Measurements from ENCODE around the gene KCNN4. TPM values are rescaled to one million over a fixed set of nuclear protein-coding genes. Genes with fewer than 3 reads are reported as not detected.

The KCNN4 gene
- total RNA-seq, 2 donors from 2014 or later: not detected

DNA sequence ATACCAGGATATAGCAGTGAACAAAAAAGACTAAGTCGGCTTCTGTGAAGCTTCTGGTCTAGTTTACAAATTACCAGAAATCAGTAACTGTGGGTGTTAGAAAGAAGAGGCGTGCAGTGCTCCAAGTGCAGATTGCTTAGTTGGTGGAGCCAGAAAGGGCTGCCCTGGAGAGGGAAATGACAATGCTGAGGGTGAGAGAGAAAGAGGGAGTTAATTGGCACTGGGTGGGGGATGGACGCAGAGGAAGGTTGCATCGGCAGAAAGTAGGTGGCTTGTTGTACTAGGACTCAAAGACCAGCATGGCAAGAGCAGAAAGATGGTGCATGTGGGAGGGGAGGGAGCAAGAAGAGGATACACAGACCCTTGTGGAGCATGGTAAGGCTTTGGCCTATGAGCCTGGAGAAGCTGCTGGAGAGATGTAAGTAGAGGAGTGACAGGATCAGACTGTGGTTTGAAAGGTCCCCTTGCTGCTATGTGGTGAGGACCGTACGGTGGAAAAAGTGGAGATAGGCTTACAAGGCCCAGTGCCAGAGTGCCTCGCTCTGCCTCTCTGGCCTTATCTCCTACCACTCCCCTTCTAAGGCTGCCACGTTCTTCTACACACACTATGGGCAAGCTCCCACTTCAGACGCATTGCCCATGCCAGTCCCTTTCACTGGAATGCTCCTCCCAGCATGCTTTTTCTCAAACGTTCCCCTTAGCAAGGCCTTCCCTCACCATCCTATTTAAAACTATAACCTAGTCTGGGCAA is 39.5 kb downstream of the KCNN4 start:
- no peak overlapping the region for H3K27ac ChIP-seq (ENCODE audit: low read depth, low read length)
- peaks cover 15% of the 10 kb centered on the region for H3K4me1 ChIP-seq (ENCODE audit: control insufficient read depth, insufficient read depth, low read length)
- no peak overlapping the region for H3K27ac Mint-ChIP-seq
- no peak overlapping the region for H3K4me3 Mint-ChIP-seq
- no peaks in the 10 kb centered on the region for H3K9me3 Mint-ChIP-seq
- no peaks in the 10 kb centered on the region for H3K9me3 ChIP-seq (ENCODE audit: control insufficient read depth, low read length)
- H3K4me1 Mint-ChIP-seq: peaks cover 22% of the 10 kb centered on the region
- no peak overlapping the region for H3K9ac ChIP-seq (ENCODE audit: extremely low read depth, low read length, poor library complexity, severe bottlenecking)
- DNase-seq: no peak
- H3K36me3 Mint-ChIP-seq (ENCODE audit: low read depth): peaks cover 76% of the 10 kb centered on the region
- no peak overlapping the region for H3K4me3 ChIP-seq (ENCODE audit: low read length)
- 93 to 100% methylated on average over 7 to 10 of the region's 10 CpGs for WGBS, 2 experiments (ENCODE audit: insufficient coverage in 1 of 2, insufficient read length in 1 of 2)
- H3K27me3 Mint-ChIP-seq (ENCODE audit: insufficient read depth): no peaks in the 10 kb centered on the region
- H3K36me3 ChIP-seq (ENCODE audit: control insufficient read depth, insufficient read depth, low read length): peaks cover 78% of the 10 kb centered on the region
- TF ChIP-seq, protein P1, sequence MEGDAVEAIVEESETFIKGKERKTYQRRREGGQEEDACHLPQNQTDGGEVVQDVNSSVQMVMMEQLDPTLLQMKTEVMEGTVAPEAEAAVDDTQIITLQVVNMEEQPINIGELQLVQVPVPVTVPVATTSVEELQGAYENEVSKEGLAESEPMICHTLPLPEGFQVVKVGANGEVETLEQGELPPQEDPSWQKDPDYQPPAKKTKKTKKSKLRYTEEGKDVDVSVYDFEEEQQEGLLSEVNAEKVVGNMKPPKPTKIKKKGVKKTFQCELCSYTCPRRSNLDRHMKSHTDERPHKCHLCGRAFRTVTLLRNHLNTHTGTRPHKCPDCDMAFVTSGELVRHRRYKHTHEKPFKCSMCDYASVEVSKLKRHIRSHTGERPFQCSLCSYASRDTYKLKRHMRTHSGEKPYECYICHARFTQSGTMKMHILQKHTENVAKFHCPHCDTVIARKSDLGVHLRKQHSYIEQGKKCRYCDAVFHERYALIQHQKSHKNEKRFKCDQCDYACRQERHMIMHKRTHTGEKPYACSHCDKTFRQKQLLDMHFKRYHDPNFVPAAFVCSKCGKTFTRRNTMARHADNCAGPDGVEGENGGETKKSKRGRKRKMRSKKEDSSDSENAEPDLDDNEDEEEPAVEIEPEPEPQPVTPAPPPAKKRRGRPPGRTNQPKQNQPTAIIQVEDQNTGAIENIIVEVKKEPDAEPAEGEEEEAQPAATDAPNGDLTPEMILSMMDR (conservative IDR thresholded peaks at IDR 0.05): no peak
- no peaks in the 10 kb centered on the region for H3K27me3 ChIP-seq (ENCODE audit: control insufficient read depth, insufficient read depth, low read length, poor library complexity, severe bottlenecking)

DNA sequence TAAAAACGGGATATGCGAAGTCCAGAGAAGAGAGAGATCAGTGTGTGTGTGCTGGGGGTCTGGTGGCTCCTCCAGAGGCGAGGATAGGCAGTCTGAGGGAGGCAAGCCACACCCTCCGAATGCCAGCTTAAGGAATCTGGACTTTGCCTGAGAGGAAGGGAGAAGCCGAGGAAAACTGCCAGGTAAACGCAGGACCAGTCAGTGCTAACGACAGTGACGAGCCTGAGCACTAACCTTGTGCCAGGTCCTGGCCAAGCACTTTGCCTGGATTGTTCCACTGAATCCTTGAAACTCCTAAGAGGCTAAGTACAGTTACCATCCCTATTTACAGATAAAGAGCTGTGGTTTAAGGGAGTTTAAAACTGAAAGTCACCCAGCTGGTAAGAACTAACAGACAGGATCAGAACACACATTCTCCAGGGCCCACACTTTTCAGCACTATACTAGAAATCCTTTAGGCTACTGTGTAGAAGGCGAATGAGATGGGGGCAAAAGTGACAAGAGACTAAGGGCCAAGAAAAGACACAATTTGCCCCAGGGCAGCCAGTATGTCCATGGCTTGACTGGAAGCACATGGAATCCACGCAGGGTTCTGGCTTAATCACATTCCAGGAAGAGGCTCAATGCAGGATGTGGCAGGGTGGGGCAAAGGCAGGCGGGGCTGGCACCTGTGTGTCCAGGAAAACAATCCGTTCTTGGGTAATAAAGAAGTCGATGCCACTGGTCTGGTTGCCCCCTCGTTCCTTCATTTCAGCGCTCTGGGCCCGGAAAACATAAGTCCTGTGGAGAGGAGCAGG is 41.1 kb downstream of the KCNN4 start:
- TF ChIP-seq, protein P1 (conservative IDR thresholded peaks at IDR 0.05): no peak
- peaks cover 15% of the 10 kb centered on the region for H3K4me1 ChIP-seq (ENCODE audit: control insufficient read depth, insufficient read depth, low read length)
- no peaks in the 10 kb centered on the region for H3K27me3 Mint-ChIP-seq (ENCODE audit: insufficient read depth)

GRCh38 chr19:43738780-43739211 is 42.0 kb downstream of the KCNN4 start:
- Histone ChIP-seq H3K9ac (ENCODE audit: extremely low read depth, low read length, poor library complexity, severe bottlenecking) (no peak overlapping the region), H3K27ac (ENCODE audit: low read depth, low read length) (no peak overlapping the region), H3K9me3 (ENCODE audit: control insufficient read depth, low read length) (no peaks in the 10 kb centered on the region), H3K4me1 (ENCODE audit: control insufficient read depth, insufficient read depth, low read length) (peaks cover 15% of the 10 kb centered on the region), H3K27me3 (ENCODE audit: control insufficient read depth, insufficient read depth, low read length, poor library complexity, severe bottlenecking) (no peaks in the 10 kb centered on the region), H3K4me3 (ENCODE audit: low read length) (no peak overlapping the region), H3K36me3 (ENCODE audit: control insufficient read depth, insufficient read depth, low read length) (peaks cover 73% of the 10 kb centered on the region)
- 49 to 76% methylated on average over 2 to 5 of the region's 5 CpGs for WGBS, 2 experiments (ENCODE audit: insufficient coverage in 1 of 2, insufficient read length in 1 of 2)
- Mint-ChIP-seq H3K9me3 (no peaks in the 10 kb centered on the region), H3K4me1 (peaks cover 22% of the 10 kb centered on the region), H3K36me3 (ENCODE audit: low read depth) (peaks cover 78% of the 10 kb centered on the region), H3K27ac (peak overlapping the region; percentile 3), H3K27me3 (ENCODE audit: insufficient read depth) (no peaks in the 10 kb centered on the region), H3K4me3 (no peak overlapping the region)
- DNase-seq: peak; percentile 71
- TF ChIP-seq, protein P1 (conservative IDR thresholded peaks at IDR 0.05): no peak

More for the DNA sequence above, 41.1 kb downstream of the KCNN4 start:
- H3K9ac ChIP-seq (ENCODE audit: extremely low read depth, low read length, poor library complexity, severe bottlenecking): no peak overlapping the region
- no peak overlapping the region for H3K27ac ChIP-seq (ENCODE audit: low read depth, low read length)
- 89 to 96% methylated on average over 15 to 16 of the region's 16 CpGs for WGBS, 2 experiments (ENCODE audit: insufficient coverage in 1 of 2, insufficient read length in 1 of 2)
- no peaks in the 10 kb centered on the region for H3K27me3 ChIP-seq (ENCODE audit: control insufficient read depth, insufficient read depth, low read length, poor library complexity, severe bottlenecking)
- no peaks in the 10 kb centered on the region for H3K9me3 ChIP-seq (ENCODE audit: control insufficient read depth, low read length)
- H3K4me3 ChIP-seq (ENCODE audit: low read length): no peak overlapping the region
- no peak overlapping the region for H3K4me3 Mint-ChIP-seq
- no peaks in the 10 kb centered on the region for H3K9me3 Mint-ChIP-seq
- H3K27ac Mint-ChIP-seq: peak overlapping the region; percentile 33
- H3K36me3 ChIP-seq (ENCODE audit: control insufficient read depth, insufficient read depth, low read length): peaks cover 76% of the 10 kb centered on the region
- H3K36me3 Mint-ChIP-seq (ENCODE audit: low read depth): peaks cover 79% of the 10 kb centered on the region
- peaks cover 22% of the 10 kb centered on the region for H3K4me1 Mint-ChIP-seq
- DNase-seq: peak; percentile 49
